ENCODE measurements around the gene SUSD1. TPM values are rescaled to one million over a fixed set of nuclear protein-coding genes. Genes with fewer than 3 reads are reported as not detected.

Gene SUSD1
- total and polyA plus RNA-seq, 2 of the 13 experiments (the other 11 are each of a cell fraction or from before 2014, with no cell fraction given) = 25.9 to 32.3 TPM

GRCh38 chr9:112002131-112002846 is 172.8 kb downstream of the SUSD1 start:
- ATAC-seq (no peak), DNase-seq (ENCODE audit: low spot score) (no peak), FAIRE-seq (no peak)
- ChIA-PET CTCF (ENCODE audit: low intra/inter-chr PET ratio, low total read pairs) (no interaction called here), POLR2A (no interaction called here)
- no peaks in the 10 kb centered on the region for H3K79me2 ChIP-seq (ENCODE audit: insufficient read depth, low read length)
- H4K20me1 ChIP-seq (ENCODE audit: insufficient read depth, low read length) = no peaks in the 10 kb centered on the region
- no TSS peak for BruUV-seq (replicated peaks)
- in situ Hi-C loops (cut with HindIII; ENCODE audit: extremely low pct_ligation_motif_present, low pct_unique_long_range_greater_than_20kb) = no loop called here
- H3K27ac ChIP-seq (ENCODE audit: extremely low read length, insufficient read depth, low read length) = no peak overlapping the region
- H3K9ac ChIP-seq (ENCODE audit: insufficient read depth, low read depth, low read length) = no peak overlapping the region
- no peak overlapping the region for H2AFZ ChIP-seq (ENCODE audit: low read length)
- WGBS (ENCODE audit: low lambda C conversion rate) = 73% methylated on average over 9 of the region's 11 CpGs
- no peak overlapping the region for H3K4me2 ChIP-seq (ENCODE audit: low read depth, low read length)
- no peaks in the 10 kb centered on the region for H3K9me3 ChIP-seq (ENCODE audit: low read length)
- H3K27me3 ChIP-seq (ENCODE audit: control insufficient read depth in 1 of 2, insufficient read depth in 2 of 2, low read length in 2 of 2) = peaks cover 0 to 1% of the 10 kb centered on the region in 2 experiments; a peak in 1 of 5 replicates
- H3K4me1 ChIP-seq (ENCODE audit: insufficient read depth, low read length) = no peaks in the 10 kb centered on the region
- intact Hi-C loops (cut with micrococcal nuclease; ENCODE audit: unreplicated experiment) = no loop called here
- H3K4me3 ChIP-seq (replicated peaks in 1 of 3; ENCODE audit: insufficient read depth in 1 of 3, low read depth in 2 of 3, low read length in 3 of 3) = no peak overlapping the region
- no peaks in the 10 kb centered on the region for H3K36me3 ChIP-seq (replicated peaks in 1 of 2; ENCODE audit: control insufficient read depth in 1 of 2, insufficient read depth in 2 of 2, low read length in 2 of 2)
- no peak for TF ChIP-seq HINFP (CRISPR knock-in tag; IDR thresholded peaks at IDR 0.05; ENCODE audit: low read depth)
- TF ChIP-seq TP53 (CRISPR knock-in tag; conservative IDR thresholded peaks at IDR 0.05) = no peak
- no peak for TF ChIP-seq SRSF4 (IDR thresholded peaks at IDR 0.05; ENCODE audit: low read depth, low read length, poor library complexity, severe bottlenecking)
- TF ChIP-seq ZHX1 (CRISPR knock-in tag; IDR thresholded peaks at IDR 0.05; ENCODE audit: low read depth) = no peak
- TF ChIP-seq ATF2 (CRISPR knock-in tag; IDR thresholded peaks at IDR 0.05) = no peak
- no peak for TF ChIP-seq SIX4 (CRISPR knock-in tag; IDR thresholded peaks at IDR 0.05)
- TF ChIP-seq ZFP91 (CRISPR knock-in tag; IDR thresholded peaks at IDR 0.05; ENCODE audit: borderline replicate concordance) = no peak
- TF ChIP-seq HHEX (CRISPR knock-in tag; IDR thresholded peaks at IDR 0.05) = no peak
- TF ChIP-seq ZNF747 (CRISPR knock-in tag; IDR thresholded peaks at IDR 0.05; ENCODE audit: borderline replicate concordance) = no peak
- TF ChIP-seq ZNF362 (CRISPR knock-in tag; IDR thresholded peaks at IDR 0.05; ENCODE audit: borderline replicate concordance) = no peak
- no peak for TF ChIP-seq ZNF704 (CRISPR knock-in tag; IDR thresholded peaks at IDR 0.05; ENCODE audit: borderline replicate concordance)
- TF ChIP-seq FOXP1 (IDR thresholded peaks at IDR 0.05) = no peak
- TF ChIP-seq FOXP1 (CRISPR knock-in tag; IDR thresholded peaks at IDR 0.05) = no peak
- no peak for TF ChIP-seq HCFC1 (IDR thresholded peaks at IDR 0.05; ENCODE audit: low read depth, low read length)
- no peak for TF ChIP-seq ZNF205 (CRISPR knock-in tag; IDR thresholded peaks at IDR 0.05)

All from HepG2 (cell line).